Keratinocyte (primary cell): ENCODE results near the gene PDE3A. TPM values are rescaled to one million over a fixed set of nuclear protein-coding genes. Genes with fewer than 3 reads are reported as not detected.

Source experiments
- DNase-seq: peaks from one replicate; pipeline ENCODE4 v3.0.0-alpha.2; 2011; ENCODE audit warnings: low read depth, missing footprints, low spot score
- FAIRE-seq: peaks from 2 replicates; lab custom pipeline; 2011; peaks lifted over from hg19 to GRCh38; lab: Jason Lieb, UNC
- H2AFZ ChIP-seq: 2 replicates; pipeline ENCODE4 v1.6.0; 2012; ENCODE audit warnings: low read length, control low read depth, inconsistent platforms; ENCODE audit not compliant: control insufficient read depth
- H3K27ac ChIP-seq: 2 replicates; pipeline ENCODE4 v1.5.1; 2011; ENCODE audit warnings: low read length; ENCODE audit not compliant: control insufficient read depth, insufficient read depth
- H3K27me3 ChIP-seq: 3 replicates; pipeline ENCODE4 v1.6.0; 2011; ENCODE audit warnings: low read length; ENCODE audit not compliant: control insufficient read depth, insufficient read depth; ENCODE audit errors: extremely low read depth
- H3K36me3 ChIP-seq, 2 experiments: 2 replicates in 1 of 2; 3 replicates in 1 of 2; pipeline ENCODE4 v1.5.1; 2011; ENCODE audit warnings: low read length in 2 of 2, mild to moderate bottlenecking in 1 of 2; ENCODE audit not compliant: control insufficient read depth in 2 of 2, insufficient read depth in 2 of 2; ENCODE audit errors: extremely low read depth in 1 of 2
- H3K4me1 ChIP-seq: 3 replicates; pipeline ENCODE4 v1.5.1; 2011; ENCODE audit warnings: low read length; ENCODE audit not compliant: control insufficient read depth, insufficient read depth; ENCODE audit errors: extremely low read depth
- H3K4me2 ChIP-seq: 3 replicates; pipeline ENCODE4 v1.6.0; 2011; ENCODE audit warnings: low read depth, low read length; ENCODE audit not compliant: control insufficient read depth, insufficient read depth; ENCODE audit errors: extremely low read depth
- H3K4me3 ChIP-seq, 3 experiments: fragments of 200-600 bp in 1 of 3; sonication (generic) in 1 of 3; 2 replicates in 2 of 3; 3 replicates in 1 of 3; pipeline ENCODE4 v1.5.1; 2011 to 2016; ENCODE audit warnings: low read length in 3 of 3, mild to moderate bottlenecking in 3 of 3, control low read depth in 2 of 3, inconsistent platforms in 1 of 3, low read depth in 1 of 3, mixed read lengths in 1 of 3, mixed run types in 1 of 3, moderate library complexity in 1 of 3; ENCODE audit not compliant: control insufficient read depth in 2 of 3, insufficient read depth in 2 of 3; ENCODE audit errors: extremely low read depth in 1 of 3
- H3K79me2 ChIP-seq: 2 replicates; pipeline ENCODE4 v1.6.0; 2012; ENCODE audit warnings: low read length; ENCODE audit not compliant: control insufficient read depth, insufficient read depth
- H3K9ac ChIP-seq: 3 replicates; pipeline ENCODE4 v1.6.0; 2011; ENCODE audit warnings: low read length; ENCODE audit not compliant: control insufficient read depth, insufficient read depth; ENCODE audit errors: extremely low read depth
- H3K9me1 ChIP-seq: 3 replicates; pipeline ENCODE4 v1.6.0; 2011; ENCODE audit warnings: low read length; ENCODE audit not compliant: control insufficient read depth, insufficient read depth; ENCODE audit errors: extremely low read depth
- H3K9me3 ChIP-seq: 2 replicates; pipeline ENCODE4 v1.5.1; 2012; ENCODE audit warnings: low read depth, low read length; ENCODE audit not compliant: control insufficient read depth
- H4K20me1 ChIP-seq: 3 replicates; pipeline ENCODE4 v1.6.0; 2011; ENCODE audit warnings: low read length; ENCODE audit not compliant: control insufficient read depth, insufficient read depth; ENCODE audit errors: extremely low read depth
- EZH2 ChIP-seq: IDR thresholded peaks from one replicate; pipeline ENCODE4 v1.6.1; 2012; ENCODE audit warnings: inconsistent platforms, mild to moderate bottlenecking, low read length, moderate library complexity
- dilution Hi-C: fragments of 300-500 bp; cut with MboI; formaldehyde crosslinking; loops from one replicate; pipeline ENCODE4 v1.7.0; 2020; ENCODE audit warnings: low sequenced_read_pairs; ENCODE audit not compliant: extremely low pct_ligation_motif_present
- polyA plus RNA-seq, 5 experiments: library from polyadenylated mRNA; depleted of rRNA in 3 of 5; stranded (reverse) in 3 of 5; stranded (forward) in 1 of 5; unstranded in 1 of 5; fragments of >200 nt; gene quantifications; 1 replicate in 1 of 5; 2 replicates in 3 of 5; 3 replicates in 1 of 5; pipeline versions ENCODE4 v1.2.1 to v1.2.3, GENCODE V29; 2011 to 2012; ENCODE audit warnings: missing spikeins in 2 of 5, low read depth in 1 of 5, low replicate concordance in 1 of 5
- TF ChIP-seq, protein P1 (sequence below), 3 experiments: IDR thresholded peaks in 1 of 3; conservative IDR thresholded peaks in 1 of 3; optimal IDR thresholded peaks in 1 of 3; 2 replicates in 2 of 3; 3 replicates in 1 of 3; pipeline versions ENCODE3 to v1.5.1; 2011; ENCODE audit warnings: low read length in 3 of 3, mild to moderate bottlenecking in 3 of 3, moderate library complexity in 2 of 3, control low read depth in 1 of 3, inconsistent platforms in 1 of 3; ENCODE audit not compliant: insufficient read depth in 2 of 3; ENCODE audit errors: extremely low read depth in 1 of 3

Gene PDE3A
- polyA plus RNA-seq, 1 donor (not counting 4 experiments of a cell fraction or from before 2014, with no cell fraction given): 0.01 TPM

DNA sequence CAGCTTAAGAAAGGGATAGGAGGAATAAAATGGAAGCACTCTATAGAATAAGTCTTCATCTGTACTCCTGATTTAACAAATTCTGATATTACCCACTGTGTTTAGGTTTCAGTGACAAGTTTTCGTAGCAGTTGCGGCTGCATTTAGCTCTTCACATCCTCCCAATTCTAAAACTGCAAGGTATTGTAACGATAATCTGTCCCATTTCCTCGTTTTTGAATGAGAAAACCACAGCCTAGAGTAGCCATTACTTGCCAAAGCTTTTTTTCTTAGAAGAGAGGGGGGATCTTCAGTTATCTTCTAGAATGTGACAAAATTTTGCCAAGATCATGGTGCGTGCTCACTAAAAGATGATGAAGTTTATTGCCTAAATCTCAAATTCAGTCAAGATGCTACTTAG, 155.8 kb downstream of the PDE3A start:
- H3K9ac ChIP-seq: no peak overlapping the region
- FAIRE-seq (no peak), DNase-seq (no peak)
- H2AFZ ChIP-seq: no peak overlapping the region
- no peaks in the 10 kb centered on the region for H3K79me2 ChIP-seq
- H3K4me1 ChIP-seq: no peaks in the 10 kb centered on the region
- no peaks in the 10 kb centered on the region for H3K9me1 ChIP-seq
- H3K27me3 ChIP-seq: no peaks in the 10 kb centered on the region
- no peaks in the 10 kb centered on the region for H3K36me3 ChIP-seq
- H3K4me2 ChIP-seq: no peak overlapping the region
- H3K4me3 ChIP-seq: no peak overlapping the region
- no peak overlapping the region for H3K27ac ChIP-seq
- no peaks in the 10 kb centered on the region for H3K9me3 ChIP-seq
- H4K20me1 ChIP-seq: no peaks in the 10 kb centered on the region
- TF ChIP-seq, protein P1, sequence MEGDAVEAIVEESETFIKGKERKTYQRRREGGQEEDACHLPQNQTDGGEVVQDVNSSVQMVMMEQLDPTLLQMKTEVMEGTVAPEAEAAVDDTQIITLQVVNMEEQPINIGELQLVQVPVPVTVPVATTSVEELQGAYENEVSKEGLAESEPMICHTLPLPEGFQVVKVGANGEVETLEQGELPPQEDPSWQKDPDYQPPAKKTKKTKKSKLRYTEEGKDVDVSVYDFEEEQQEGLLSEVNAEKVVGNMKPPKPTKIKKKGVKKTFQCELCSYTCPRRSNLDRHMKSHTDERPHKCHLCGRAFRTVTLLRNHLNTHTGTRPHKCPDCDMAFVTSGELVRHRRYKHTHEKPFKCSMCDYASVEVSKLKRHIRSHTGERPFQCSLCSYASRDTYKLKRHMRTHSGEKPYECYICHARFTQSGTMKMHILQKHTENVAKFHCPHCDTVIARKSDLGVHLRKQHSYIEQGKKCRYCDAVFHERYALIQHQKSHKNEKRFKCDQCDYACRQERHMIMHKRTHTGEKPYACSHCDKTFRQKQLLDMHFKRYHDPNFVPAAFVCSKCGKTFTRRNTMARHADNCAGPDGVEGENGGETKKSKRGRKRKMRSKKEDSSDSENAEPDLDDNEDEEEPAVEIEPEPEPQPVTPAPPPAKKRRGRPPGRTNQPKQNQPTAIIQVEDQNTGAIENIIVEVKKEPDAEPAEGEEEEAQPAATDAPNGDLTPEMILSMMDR (optimal IDR thresholded peaks at IDR 0.05 in 1 of 3, IDR thresholded peaks at IDR 0.05 in 1 of 3, conservative IDR thresholded peaks at IDR 0.05 in 1 of 3; ENCODE audit: extremely low read depth in 1 of 3, insufficient read depth in 2 of 3, low read length in 3 of 3): no peak
- no peak for TF ChIP-seq EZH2
- dilution Hi-C loops: no loop called here

DNA sequence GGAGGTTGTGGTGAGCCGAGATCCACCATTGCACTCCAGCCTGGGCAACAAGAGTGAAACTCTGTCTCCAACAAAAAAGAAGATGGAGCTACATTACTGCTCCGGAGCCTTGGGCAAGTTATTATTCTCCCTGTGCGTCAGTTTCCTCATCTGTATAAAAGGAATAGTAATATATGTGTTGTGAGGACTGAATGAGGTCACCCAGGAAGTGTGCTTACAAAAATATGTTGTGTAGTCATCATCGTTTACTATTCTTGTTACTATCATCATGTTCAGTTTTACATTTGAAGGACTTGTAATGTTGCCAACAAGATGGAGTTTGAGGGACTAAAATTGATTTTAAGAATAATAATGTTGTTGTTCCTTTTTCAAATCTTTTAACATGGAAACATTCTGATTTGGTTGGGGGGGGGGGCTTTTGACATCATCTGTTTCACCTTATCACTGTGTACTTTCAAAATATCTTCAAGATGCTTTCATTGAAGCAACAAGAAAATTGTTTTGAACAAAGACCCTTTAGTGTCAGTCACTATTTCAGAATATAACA, 156.8 kb downstream of the PDE3A start:
- H3K9ac ChIP-seq: no peak overlapping the region
- H3K4me1 ChIP-seq: no peaks in the 10 kb centered on the region
- no peak for FAIRE-seq
- no peak overlapping the region for H3K27ac ChIP-seq
- no peaks in the 10 kb centered on the region for H3K9me1 ChIP-seq
- DNase-seq: no peak
- H3K79me2 ChIP-seq: no peaks in the 10 kb centered on the region
- no peak overlapping the region for H2AFZ ChIP-seq
- H4K20me1 ChIP-seq: no peaks in the 10 kb centered on the region
- no peaks in the 10 kb centered on the region for H3K36me3 ChIP-seq
- H3K4me3 ChIP-seq: no peak overlapping the region
- TF ChIP-seq, protein P1 (optimal IDR thresholded peaks at IDR 0.05 in 1 of 3, IDR thresholded peaks at IDR 0.05 in 1 of 3, conservative IDR thresholded peaks at IDR 0.05 in 1 of 3; ENCODE audit: extremely low read depth in 1 of 3, insufficient read depth in 2 of 3, low read length in 3 of 3): no peak
- H3K27me3 ChIP-seq: no peaks in the 10 kb centered on the region
- dilution Hi-C loops: no loop called here
- H3K4me2 ChIP-seq: no peak overlapping the region
- H3K9me3 ChIP-seq: no peaks in the 10 kb centered on the region
